Fibroblast of lung (primary cell): Measurements from ENCODE around the gene SLC12A4. TPM values are rescaled to one million over a fixed set of nuclear protein-coding genes. Genes with fewer than 3 reads are reported as not detected.
"Not testable (repeated sequence)": the region's sequence is repeated elsewhere in the genome, so short reads cannot be mapped to it uniquely, and the experiment has no call there.

Source experiments
- DNase-seq, 2 donors: peaks; one replicate each; pipeline versions ENCODE4 v3.0.0 to v3.0.0-alpha.2; 2010; ENCODE audit warnings: low read depth in 2 of 2
- H2AFZ ChIP-seq: 2 replicates; pipeline ENCODE4 v1.5.1; 2012; ENCODE audit warnings: low read length, control low read depth, inconsistent platforms
- H3K27ac ChIP-seq: 2 replicates; pipeline ENCODE4 v1.5.1; 2011; ENCODE audit warnings: low read length, control low read depth; ENCODE audit not compliant: insufficient read depth
- H3K27me3 ChIP-seq: 2 replicates; pipeline ENCODE4 v1.5.1; 2011; ENCODE audit warnings: mild to moderate bottlenecking, low read length; ENCODE audit not compliant: control insufficient read depth, insufficient read depth
- H3K36me3 ChIP-seq: 2 replicates; pipeline ENCODE4 v1.5.1; 2011; ENCODE audit warnings: low read length; ENCODE audit not compliant: control insufficient read depth, insufficient read depth
- H3K4me1 ChIP-seq: 2 replicates; pipeline ENCODE4 v1.5.1; 2011; ENCODE audit warnings: low read length; ENCODE audit not compliant: control insufficient read depth, insufficient read depth; ENCODE audit errors: extremely low read depth
- H3K4me2 ChIP-seq: 2 replicates; pipeline ENCODE4 v1.5.1; 2011; ENCODE audit warnings: low read length, control low read depth; ENCODE audit not compliant: insufficient read depth; ENCODE audit errors: extremely low read depth
- H3K4me3 ChIP-seq, 4 experiments: fragments of 200-600 bp in 1 of 4; sonication (generic) in 1 of 4; replicated peaks in 1 of 4; 2 replicates each; pipeline ENCODE4 v1.5.1; 2011 to 2016; ENCODE audit warnings: low read length in 4 of 4, low read depth in 3 of 4, mild to moderate bottlenecking in 3 of 4, control low read depth in 2 of 4, inconsistent platforms in 1 of 4, mixed read lengths in 1 of 4; ENCODE audit not compliant: insufficient read depth in 1 of 4; ENCODE audit errors: control extremely low read depth in 1 of 4
- H3K79me2 ChIP-seq: 2 replicates; pipeline ENCODE4 v1.5.1; 2012; ENCODE audit warnings: mild to moderate bottlenecking, low read length, inconsistent platforms; ENCODE audit not compliant: control insufficient read depth, insufficient read depth
- H3K9ac ChIP-seq: 2 replicates; pipeline ENCODE4 v1.5.1; 2011; ENCODE audit warnings: mild to moderate bottlenecking, low read length, control low read depth; ENCODE audit not compliant: insufficient read depth
- H3K9me3 ChIP-seq: 2 replicates; pipeline ENCODE4 v1.5.1; 2012; ENCODE audit warnings: low read depth, low read length; ENCODE audit not compliant: control insufficient read depth, insufficient read depth
- H4K20me1 ChIP-seq: 2 replicates; pipeline ENCODE4 v1.5.1; 2011; ENCODE audit warnings: low read length; ENCODE audit not compliant: control insufficient read depth, insufficient read depth; ENCODE audit errors: extremely low read depth
- EZH2 ChIP-seq: IDR thresholded peaks from 2 replicates; pipeline ENCODE4 v1.5.1; 2012; ENCODE audit warnings: low read length, control low read depth, mild to moderate bottlenecking; ENCODE audit errors: missing control alignments
- polyA plus RNA-seq, 2 donors: library from polyadenylated mRNA; depleted of rRNA in 1 of 2; stranded (reverse) in 1 of 2; unstranded in 1 of 2; fragments of >200 nt; gene quantifications; 2 replicates each; pipeline ENCODE4 v1.2.1, GENCODE V29; 2011 to 2012; ENCODE audit warnings: missing spikeins in 1 of 2
- total RNA-seq: library from RNA; depleted of rRNA; stranded (reverse); fragments of >200 nt; gene quantifications from 2 replicates; pipeline ENCODE4 v1.2.1, GENCODE V29; 2014
- TF ChIP-seq, protein P1 (sequence below), 2 donors: IDR thresholded peaks in 1 of 2; conservative IDR thresholded peaks in 1 of 2; 1 replicate in 1 of 2; 2 replicates in 1 of 2; pipeline ENCODE4 v1.5.1; 2011 to 2012; ENCODE audit warnings: low read length in 2 of 2, control low read depth in 1 of 2, inconsistent platforms in 1 of 2, low read depth in 1 of 2, mild to moderate bottlenecking in 1 of 2

Gene SLC12A4
- total and polyA plus RNA-seq, 2 donors (not counting 1 experiment from before 2014, with no cell fraction given) = 42.2 to 120 TPM

DNA sequence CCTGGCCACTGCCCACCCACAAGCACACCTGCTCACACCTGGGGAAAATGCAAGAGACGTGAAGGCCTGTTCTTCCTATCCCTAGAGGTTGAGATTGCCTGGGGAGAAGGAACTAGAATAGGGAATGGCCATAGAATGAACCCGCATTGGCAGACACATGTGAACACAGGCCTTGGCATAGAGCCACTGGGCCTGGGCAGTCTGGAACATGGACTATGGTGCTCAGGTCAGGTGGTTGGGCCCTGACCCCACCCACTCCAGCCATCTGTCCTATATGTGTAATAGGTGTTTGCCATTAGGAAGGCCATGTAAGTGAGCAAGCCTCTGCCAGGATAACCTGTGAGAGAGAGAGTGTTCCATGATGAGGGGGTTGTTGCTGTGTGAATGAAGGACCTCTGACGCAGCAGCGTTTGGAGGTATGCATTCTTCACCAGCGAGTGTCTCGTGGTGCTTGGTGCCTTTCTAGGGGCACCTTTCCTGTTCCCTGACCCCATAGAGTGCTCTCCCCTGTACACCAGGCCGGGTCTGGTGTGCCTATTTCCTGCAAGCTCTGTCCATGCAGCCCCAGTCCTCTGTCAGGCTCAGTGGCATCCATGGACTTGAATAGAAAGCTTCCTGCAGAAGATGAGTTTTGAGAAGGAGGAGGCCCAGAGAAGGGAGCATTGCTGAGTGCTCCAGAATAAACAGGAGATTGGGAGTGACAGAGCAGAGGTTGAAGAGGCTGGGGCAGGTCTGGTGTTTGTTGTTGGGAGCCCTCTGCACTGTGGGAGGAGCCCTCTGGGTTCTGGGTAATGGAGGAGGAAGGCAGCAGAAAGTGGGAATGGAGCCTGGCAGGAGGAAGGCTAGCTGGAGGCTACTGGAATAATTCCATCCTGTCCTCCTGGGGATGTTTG lies 52.4 kb downstream of the SLC12A4 start:
- Histone ChIP-seq H3K27ac (no peak overlapping the region), H3K4me2 (no peak overlapping the region), H3K9me3 (no peaks in the 10 kb centered on the region), H3K9ac (no peak overlapping the region), H3K27me3 (no peaks in the 10 kb centered on the region), H3K4me1 (peaks cover 16% of the 10 kb centered on the region), H2AFZ (no peak overlapping the region), H3K79me2 (peaks cover 9% of the 10 kb centered on the region), H3K36me3 (peaks cover 1% of the 10 kb centered on the region), H3K4me3 (no peak overlapping the region), H4K20me1 (peaks cover 2% of the 10 kb centered on the region)
- TF ChIP-seq, protein P1, sequence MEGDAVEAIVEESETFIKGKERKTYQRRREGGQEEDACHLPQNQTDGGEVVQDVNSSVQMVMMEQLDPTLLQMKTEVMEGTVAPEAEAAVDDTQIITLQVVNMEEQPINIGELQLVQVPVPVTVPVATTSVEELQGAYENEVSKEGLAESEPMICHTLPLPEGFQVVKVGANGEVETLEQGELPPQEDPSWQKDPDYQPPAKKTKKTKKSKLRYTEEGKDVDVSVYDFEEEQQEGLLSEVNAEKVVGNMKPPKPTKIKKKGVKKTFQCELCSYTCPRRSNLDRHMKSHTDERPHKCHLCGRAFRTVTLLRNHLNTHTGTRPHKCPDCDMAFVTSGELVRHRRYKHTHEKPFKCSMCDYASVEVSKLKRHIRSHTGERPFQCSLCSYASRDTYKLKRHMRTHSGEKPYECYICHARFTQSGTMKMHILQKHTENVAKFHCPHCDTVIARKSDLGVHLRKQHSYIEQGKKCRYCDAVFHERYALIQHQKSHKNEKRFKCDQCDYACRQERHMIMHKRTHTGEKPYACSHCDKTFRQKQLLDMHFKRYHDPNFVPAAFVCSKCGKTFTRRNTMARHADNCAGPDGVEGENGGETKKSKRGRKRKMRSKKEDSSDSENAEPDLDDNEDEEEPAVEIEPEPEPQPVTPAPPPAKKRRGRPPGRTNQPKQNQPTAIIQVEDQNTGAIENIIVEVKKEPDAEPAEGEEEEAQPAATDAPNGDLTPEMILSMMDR (conservative IDR thresholded peaks at IDR 0.05 in 1 of 2, IDR thresholded peaks at IDR 0.05 in 1 of 2; ENCODE audit: low read depth in 1 of 2, low read length in 2 of 2) = no peak
- no peak for TF ChIP-seq EZH2
- DNase-seq = peak in 1 of 2 donors; percentile 26

DNA sequence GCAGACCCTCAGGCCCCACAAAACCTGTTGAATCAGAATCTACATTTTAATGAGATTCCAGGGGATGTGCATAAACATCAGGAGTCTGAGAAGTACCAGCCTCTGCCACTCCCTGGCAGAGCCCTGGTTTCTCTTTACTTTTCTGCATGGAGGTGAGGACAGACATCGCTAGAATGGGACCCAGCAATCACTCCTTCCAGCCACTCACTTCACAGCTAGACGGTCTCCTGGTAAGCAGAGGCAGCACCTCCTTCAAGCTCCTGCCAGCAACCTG lies 53.0 kb downstream of the SLC12A4 start:
- H3K4me3 ChIP-seq, H3K9ac ChIP-seq, H3K4me2 ChIP-seq, H4K20me1 ChIP-seq, H3K27me3 ChIP-seq, H3K36me3 ChIP-seq, H3K79me2 ChIP-seq, H3K9me3 ChIP-seq, DNase-seq, H3K27ac ChIP-seq, H2AFZ ChIP-seq: not testable (repeated sequence)
- peaks cover 16% of the 10 kb centered on the region for H3K4me1 ChIP-seq

DNA sequence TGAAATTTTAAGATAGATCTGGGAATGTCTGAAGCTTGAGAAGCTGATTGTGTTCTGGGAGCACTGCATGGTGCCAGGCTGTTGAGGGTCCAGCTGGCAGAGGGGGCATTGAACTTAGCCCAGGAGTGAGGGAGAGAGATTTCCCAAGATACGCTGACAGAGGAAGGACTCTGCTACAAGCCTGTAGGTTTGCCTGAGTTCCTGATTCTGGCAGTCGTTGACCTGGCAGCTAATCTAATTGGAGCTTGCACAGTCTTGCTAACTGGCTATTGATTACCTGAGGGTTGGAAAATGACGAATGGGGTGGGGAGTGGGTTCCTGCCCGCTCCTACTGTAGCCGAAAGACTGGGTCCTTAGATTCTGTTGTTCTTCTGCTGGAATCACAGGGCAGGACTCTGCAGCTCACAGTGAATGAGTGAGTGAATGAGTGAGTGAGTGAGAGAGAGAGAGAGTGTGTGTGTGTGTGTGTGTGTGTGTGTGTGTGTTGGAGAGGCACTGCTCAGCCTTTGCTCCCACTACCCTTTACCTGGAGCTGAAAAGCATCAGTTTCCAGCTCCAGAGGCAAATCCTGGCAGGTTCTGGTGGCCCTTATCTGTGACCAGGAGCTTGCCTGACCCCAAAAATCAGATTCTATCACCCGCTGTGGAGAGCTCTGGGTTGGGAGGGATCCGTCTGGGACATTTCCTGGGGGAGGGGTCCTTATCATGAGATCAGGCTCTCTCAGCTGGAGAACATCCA lies 53.5 kb downstream of the SLC12A4 start:
- H3K36me3 ChIP-seq = peaks cover 2% of the 10 kb centered on the region
- no peak overlapping the region for H2AFZ ChIP-seq
- H3K9ac ChIP-seq = no peak overlapping the region
- no peak for DNase-seq
- peaks cover 16% of the 10 kb centered on the region for H3K4me1 ChIP-seq
- H3K27ac ChIP-seq = no peak overlapping the region
- H3K4me2 ChIP-seq = no peak overlapping the region
- peaks cover 2% of the 10 kb centered on the region for H4K20me1 ChIP-seq
- H3K9me3 ChIP-seq = no peaks in the 10 kb centered on the region
- H3K4me3 ChIP-seq = no peak overlapping the region
- no peak for TF ChIP-seq EZH2
- TF ChIP-seq, protein P1 (conservative IDR thresholded peaks at IDR 0.05 in 1 of 2, IDR thresholded peaks at IDR 0.05 in 1 of 2; ENCODE audit: low read depth in 1 of 2, low read length in 2 of 2) = no peak
- H3K27me3 ChIP-seq = no peaks in the 10 kb centered on the region
- H3K79me2 ChIP-seq = peaks cover 6% of the 10 kb centered on the region
